WERI-Rb-1 (cell line): ENCODE measurements around the gene SMARCA4.
"Not testable (repeated sequence)": the region's sequence is repeated elsewhere in the genome, so short reads cannot be mapped to it uniquely, and the experiment has no call there.

ENCODE experiments used
- DNase-seq: peaks from one replicate; pipeline ENCODE4 v3.0.0-alpha.2; 2020
- H3K27ac ChIP-seq: fragments of 250-450 bp; sonication (Bioruptor Pico); 2 replicates; pipeline ENCODE4 v1.5.1; 2020; ENCODE audit warnings: mild to moderate bottlenecking, moderate library complexity
- H3K27me3 ChIP-seq: fragments of 250-450 bp; sonication (Bioruptor Pico); 2 replicates; pipeline ENCODE4 v1.5.1; 2021; ENCODE audit warnings: mild to moderate bottlenecking, low read depth, moderate library complexity; ENCODE audit not compliant: insufficient read depth, severe bottlenecking
- H3K36me3 ChIP-seq: fragments of 250-450 bp; sonication (Bioruptor Pico); 2 replicates; pipeline ENCODE4 v1.5.1; 2020; ENCODE audit warnings: mild to moderate bottlenecking, moderate library complexity
- H3K4me3 ChIP-seq: 2 replicates; pipeline ENCODE4 v1.5.1; 2011; ENCODE audit warnings: low read depth, mild to moderate bottlenecking, control low read depth, low read length
- H3K9me3 ChIP-seq: fragments of 250-450 bp; sonication (Bioruptor Pico); 2 replicates; pipeline ENCODE4 v1.5.1; 2021; ENCODE audit warnings: mild to moderate bottlenecking, moderate library complexity; ENCODE audit not compliant: severe bottlenecking
- CTCF ChIP-seq: IDR thresholded peaks from 2 replicates; pipeline ENCODE4 v1.5.1; 2011; ENCODE audit warnings: low read depth, mild to moderate bottlenecking, control low read depth, inconsistent platforms, low read length

The SMARCA4 gene

GRCh38 chr19:10927730-10928562 lies 32.9 kb upstream of the SMARCA4 start:
- H3K9me3 ChIP-seq, result no peaks in the 10 kb centered on the region
- H3K4me3 ChIP-seq, result peak overlapping the region; percentile 90
- H3K27me3 ChIP-seq, result no peaks in the 10 kb centered on the region
- DNase-seq, result no peak
- H3K27ac ChIP-seq, result peak overlapping the region; percentile 85
- peaks cover 55% of the 10 kb centered on the region for H3K36me3 ChIP-seq
- no peak for TF ChIP-seq CTCF

- peaks cover 48% of the 10 kb centered on the region for H3K36me3 ChIP-seq
- DNase-seq, result peak; percentile 98
- no peak for TF ChIP-seq CTCF
- H3K27me3 ChIP-seq, result no peaks in the 10 kb centered on the region
- peak within 1 kb of the TSS; percentile 90 for H3K4me3 ChIP-seq
- peak within 1 kb of the TSS; percentile 85 for H3K27ac ChIP-seq
- H3K9me3 ChIP-seq, result no peaks in the 10 kb centered on the region
Observed at GRCh38 chr19:10928563-10929401, 32.0 kb upstream of the SMARCA4 start, which contains the start of the genes TIMM29 and YIPF2. Gene TIMM29 (plus strand): TSS chr19:10928811. CDS start chr19:10928823, 12 bp downstream. Gene YIPF2 (minus strand): TSS chr19:10928639. CDS start chr19:10928410, 229 bp downstream.

- peak overlapping the region; percentile 85 for H3K27ac ChIP-seq
- peaks cover 42% of the 10 kb centered on the region for H3K36me3 ChIP-seq
Observed at GRCh38 chr19:10929402-10929794, 31.4 kb upstream of the SMARCA4 start.

GRCh38 chr19:10935371-10936059 lies 25.3 kb upstream of the SMARCA4 start:
- Histone ChIP-seq H3K4me3 (no peak overlapping the region), H3K36me3 (peaks cover 17% of the 10 kb centered on the region), H3K9me3 (no peaks in the 10 kb centered on the region), H3K27me3 (no peaks in the 10 kb centered on the region), H3K27ac (no peak overlapping the region)
- DNase-seq, result no peak
- no peak for TF ChIP-seq CTCF

More at GRCh38 chr19:10929402-10929794, 31.4 kb upstream of the SMARCA4 start:
- H3K4me3 ChIP-seq, result peak overlapping the region; percentile 90
- DNase-seq, result no peak
- TF ChIP-seq CTCF, result no peak
- H3K9me3 ChIP-seq, result no peaks in the 10 kb centered on the region
- no peaks in the 10 kb centered on the region for H3K27me3 ChIP-seq

GRCh38 chr19:10936661-10937084 lies 24.2 kb upstream of the SMARCA4 start:
- DNase-seq, result peak; percentile 66
- TF ChIP-seq CTCF, result peak; percentile 67
- Histone ChIP-seq H3K36me3 (peaks cover 11% of the 10 kb centered on the region), H3K27ac (peak overlapping the region; percentile 53), H3K4me3 (no peak overlapping the region), H3K9me3 (no peaks in the 10 kb centered on the region), H3K27me3 (no peaks in the 10 kb centered on the region)

- DNase-seq, H3K36me3 ChIP-seq, H3K27ac ChIP-seq, H3K27me3 ChIP-seq, H3K9me3 ChIP-seq, H3K4me3 ChIP-seq: not testable (repeated sequence)
Observed at GRCh38 chr19:10941649-10942048, 19.2 kb upstream of the SMARCA4 start.

- not testable (repeated sequence) for H3K36me3 ChIP-seq, H3K9me3 ChIP-seq, H3K27me3 ChIP-seq, H3K4me3 ChIP-seq, DNase-seq, H3K27ac ChIP-seq
Observed at GRCh38 chr19:10943412-10943811, 17.4 kb upstream of the SMARCA4 start.
